Measurements from ENCODE around the gene SPINDOC.
"Not testable (repeated sequence)": the region's sequence is repeated elsewhere in the genome, so short reads cannot be mapped to it uniquely, and the experiment has no call there.

Gene SPINDOC

GRCh38 chr11:63813035-63813562 is at the start of gene SPINDOC:
Gene SPINDOC (plus strand): TSS chr11:63813456. CDS start chr11:63813687, 231 bp downstream.
- DNase-seq (ENCODE audit: low read depth) = peak; percentile 61

- DNase-seq (ENCODE audit: low read depth) = no peak
These were observed 49.5 kb upstream of the SPINDOC start for GRCh38 chr11:63763496-63764339.

- no peak for DNase-seq (ENCODE audit: low read depth)
These were observed 48.9 kb upstream of the SPINDOC start for GRCh38 chr11:63764340-63764678.

GRCh38 chr11:63764679-63765647 is 48.3 kb upstream of the SPINDOC start:
- DNase-seq (ENCODE audit: low read depth) = no peak

GRCh38 chr11:63765688-63766241 is 47.5 kb upstream of the SPINDOC start:
- no peak for DNase-seq (ENCODE audit: low read depth)

- DNase-seq (ENCODE audit: low read depth) = no peak
These were observed 46.6 kb upstream of the SPINDOC start for GRCh38 chr11:63766531-63767235.

GRCh38 chr11:63767267-63767564 is 46.0 kb upstream of the SPINDOC start:
- DNase-seq (ENCODE audit: low read depth) = no peak

- DNase-seq (ENCODE audit: low read depth) = no peak
These were observed 45.6 kb upstream of the SPINDOC start for GRCh38 chr11:63767565-63768236.

- peak; percentile 33 for DNase-seq (ENCODE audit: low read depth)
These were observed 44.8 kb upstream of the SPINDOC start, which contains the start of gene ZFTA for GRCh38 chr11:63768237-63769041. Gene ZFTA (minus strand): TSS chr11:63768775. CDS start chr11:63768622, 153 bp downstream.

GRCh38 chr11:63769042-63769713 is 44.1 kb upstream of the SPINDOC start:
- DNase-seq (ENCODE audit: low read depth) = no peak

- DNase-seq (ENCODE audit: low read depth) = no peak
These were observed 43.4 kb upstream of the SPINDOC start for GRCh38 chr11:63769714-63770455.

- DNase-seq (ENCODE audit: low read depth) = no peak
These were observed 42.5 kb upstream of the SPINDOC start for GRCh38 chr11:63770763-63771162.

GRCh38 chr11:63771741-63772318 is 41.4 kb upstream of the SPINDOC start:
- not testable (repeated sequence) for DNase-seq (ENCODE audit: low read depth)

GRCh38 chr11:63775191-63775590 is 38.1 kb upstream of the SPINDOC start:
- DNase-seq (ENCODE audit: low read depth) = no peak

- DNase-seq (ENCODE audit: low read depth) = no peak
These were observed 34.2 kb upstream of the SPINDOC start for GRCh38 chr11:63779039-63779438.

- DNase-seq (ENCODE audit: low read depth) = no peak
These were observed 30.5 kb upstream of the SPINDOC start for GRCh38 chr11:63782749-63783148.

GRCh38 chr11:63783925-63784592 is 29.2 kb upstream of the SPINDOC start:
- no peak for DNase-seq (ENCODE audit: low read depth)

GRCh38 chr11:63785823-63786222 is 27.4 kb upstream of the SPINDOC start:
- DNase-seq (ENCODE audit: low read depth) = no peak

Data from activated T-helper 9 cell treated with anti-CD3 and anti-CD28 coated beads, Interleukin-2, amount 50 U/mL, for 16 hours (primary cell).